ENCODE data around the gene TNPO3.

The TNPO3 gene

DNA sequence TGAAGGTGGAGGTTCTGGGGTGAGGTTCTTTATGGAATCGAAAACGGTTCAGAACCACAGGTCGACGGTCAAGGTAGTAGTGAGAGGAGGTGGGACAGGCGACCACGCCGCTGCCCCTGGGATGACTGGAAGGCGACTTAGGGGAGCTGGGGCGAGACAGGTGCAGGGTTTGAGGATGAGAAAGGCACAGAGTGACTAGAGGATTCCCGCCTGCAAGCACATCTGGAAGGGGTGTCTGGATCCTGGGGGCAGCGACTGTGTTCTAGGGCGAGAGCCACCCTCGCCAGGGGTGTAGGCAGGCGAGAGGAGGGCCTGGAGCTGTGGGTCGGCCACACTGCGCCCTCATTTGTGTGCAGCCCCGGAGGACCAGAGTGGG lies 117.7 kb downstream of the TNPO3 start:
- DNase-seq: no peak

DNA sequence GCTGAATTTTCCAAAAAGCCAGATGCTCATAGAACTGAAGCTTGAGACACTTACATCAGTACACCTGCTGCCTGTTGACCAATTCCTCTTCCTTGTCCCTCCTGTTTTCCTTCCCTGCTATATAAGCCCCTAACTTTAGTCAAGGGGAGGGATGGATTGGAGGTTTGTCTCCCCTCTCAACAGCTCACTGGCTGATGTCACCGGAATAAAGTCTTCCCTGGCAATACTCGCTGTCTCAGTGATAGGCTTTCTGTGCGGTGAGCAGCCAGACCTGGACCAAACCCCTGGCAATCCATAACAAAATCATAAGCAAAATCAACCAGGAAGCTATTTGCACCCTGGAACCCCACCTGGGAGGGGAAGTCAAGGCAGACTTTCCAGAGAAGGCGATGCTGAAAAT lies 118.1 kb downstream of the TNPO3 start:
- no peak for DNase-seq

DNA sequence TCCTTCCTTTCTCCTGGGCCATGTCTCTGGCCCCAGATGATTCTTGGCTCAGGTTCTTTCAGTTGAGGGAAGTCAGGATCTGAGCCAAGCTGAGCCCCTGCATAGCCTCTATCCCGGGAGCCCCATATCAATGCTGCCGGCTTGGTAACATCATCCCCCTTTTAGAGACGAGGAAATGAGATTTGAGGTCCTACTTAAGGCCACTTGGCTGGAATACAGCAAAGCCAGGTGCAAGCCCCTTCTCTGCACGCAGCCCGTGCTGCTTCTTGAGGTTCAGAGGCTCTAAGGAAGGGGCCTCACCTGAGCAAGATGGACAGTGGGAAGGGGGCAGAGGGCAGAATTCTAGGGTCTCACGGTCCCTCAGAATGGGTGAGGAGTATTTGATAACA lies 119.6 kb downstream of the TNPO3 start:
- DNase-seq: no peak

DNA sequence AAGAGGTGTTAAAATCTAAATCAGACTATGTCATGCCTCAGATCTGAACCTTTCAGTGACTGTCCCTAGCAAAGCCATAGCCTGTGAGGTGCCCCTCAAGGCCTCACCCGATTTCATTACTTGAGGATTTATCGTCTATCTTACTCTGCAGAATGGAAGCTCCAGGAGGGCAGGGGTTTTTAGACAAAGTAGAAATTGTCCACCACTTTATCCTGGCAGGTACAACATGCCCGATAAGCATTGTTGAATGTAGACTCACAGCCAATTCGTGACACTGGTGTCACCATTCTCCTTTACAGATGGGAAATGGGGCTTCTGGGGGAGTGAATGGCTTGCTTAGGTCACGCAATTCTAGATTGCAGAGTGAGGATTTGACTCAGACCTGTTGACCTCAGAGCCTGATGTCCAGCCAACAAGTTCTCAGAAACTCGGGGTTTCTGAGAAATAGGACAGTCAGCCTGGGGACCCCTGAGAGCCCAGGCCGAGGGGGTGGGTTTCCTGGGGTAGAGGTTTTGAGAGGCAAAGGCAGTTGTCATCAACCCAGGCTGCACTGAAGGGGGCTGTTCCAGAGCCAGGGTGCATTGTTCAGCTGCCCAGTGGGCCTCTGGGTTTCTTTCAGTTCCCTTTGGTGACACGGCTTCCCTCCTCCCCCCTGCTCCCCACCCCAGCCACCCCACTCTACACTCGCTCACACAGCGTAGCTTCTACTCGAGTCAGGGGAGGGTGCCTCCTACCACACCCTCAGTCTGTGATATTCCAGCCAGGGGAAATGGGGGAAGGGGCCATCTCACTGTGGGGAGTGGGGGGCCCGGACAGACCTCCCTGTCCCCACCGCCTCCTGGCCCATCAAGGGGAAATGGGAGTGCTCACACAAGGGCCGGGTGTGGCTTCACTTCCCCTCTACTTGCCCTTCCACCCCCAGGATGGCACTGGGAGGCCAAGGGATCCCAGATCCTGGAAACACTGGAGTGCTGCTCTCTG lies 120.3 kb downstream of the TNPO3 start:
- no peak for DNase-seq

DNA sequence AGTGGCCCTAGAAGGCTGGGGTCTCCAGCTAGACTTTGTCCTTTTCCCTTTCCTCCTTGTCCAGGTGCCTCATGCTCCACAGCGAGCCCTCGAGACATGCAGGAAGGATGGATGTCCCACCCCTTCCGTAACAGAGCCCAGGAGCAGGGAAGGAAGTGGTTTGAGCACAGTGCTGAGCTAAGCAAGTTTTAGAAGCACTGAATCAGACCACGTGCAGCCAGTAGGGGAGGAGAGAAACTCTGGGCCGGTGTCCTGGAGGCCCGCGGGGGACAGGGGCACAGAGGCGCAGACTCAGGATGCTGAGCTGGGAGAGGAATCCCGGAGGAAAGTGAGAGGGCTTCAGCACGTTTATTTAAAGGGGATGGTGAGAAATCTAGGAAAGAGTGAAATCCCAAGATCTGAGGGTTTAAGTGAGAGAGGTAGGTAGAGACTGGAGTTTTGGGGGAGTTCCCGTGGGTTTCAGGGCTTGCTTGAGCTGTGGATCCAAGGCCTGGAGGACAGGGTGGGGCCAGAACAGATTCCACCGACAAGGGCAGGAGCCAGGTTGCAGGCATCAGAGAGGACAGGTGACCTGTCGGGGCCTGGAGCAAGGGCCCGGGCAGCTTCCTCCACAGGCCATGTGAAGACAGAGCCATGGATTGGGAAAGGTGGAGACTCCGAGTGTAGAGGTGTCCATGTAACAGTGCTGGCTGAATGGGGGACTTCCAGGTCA lies 121.6 kb downstream of the TNPO3 start:
- peak in 3 of 6 experiments; percentile 13 to 29 (median 17) for DNase-seq

DNA sequence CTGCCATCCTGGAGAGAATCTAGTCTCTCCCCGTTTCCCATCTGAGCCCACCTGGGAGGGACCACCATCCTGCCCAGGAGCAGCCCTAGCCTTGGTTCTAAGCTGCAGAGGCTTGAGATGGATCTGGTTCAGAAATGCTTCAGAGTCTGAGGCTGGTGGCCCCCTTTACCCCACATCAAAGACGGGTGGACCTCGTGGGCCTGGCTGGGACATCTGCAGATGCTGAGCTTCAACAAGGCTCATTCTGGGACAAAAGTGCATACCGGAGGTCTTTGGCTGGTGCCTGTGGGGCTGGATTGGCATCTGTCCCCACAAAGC lies 122.1 kb downstream of the TNPO3 start:
- DNase-seq: no peak

DNA sequence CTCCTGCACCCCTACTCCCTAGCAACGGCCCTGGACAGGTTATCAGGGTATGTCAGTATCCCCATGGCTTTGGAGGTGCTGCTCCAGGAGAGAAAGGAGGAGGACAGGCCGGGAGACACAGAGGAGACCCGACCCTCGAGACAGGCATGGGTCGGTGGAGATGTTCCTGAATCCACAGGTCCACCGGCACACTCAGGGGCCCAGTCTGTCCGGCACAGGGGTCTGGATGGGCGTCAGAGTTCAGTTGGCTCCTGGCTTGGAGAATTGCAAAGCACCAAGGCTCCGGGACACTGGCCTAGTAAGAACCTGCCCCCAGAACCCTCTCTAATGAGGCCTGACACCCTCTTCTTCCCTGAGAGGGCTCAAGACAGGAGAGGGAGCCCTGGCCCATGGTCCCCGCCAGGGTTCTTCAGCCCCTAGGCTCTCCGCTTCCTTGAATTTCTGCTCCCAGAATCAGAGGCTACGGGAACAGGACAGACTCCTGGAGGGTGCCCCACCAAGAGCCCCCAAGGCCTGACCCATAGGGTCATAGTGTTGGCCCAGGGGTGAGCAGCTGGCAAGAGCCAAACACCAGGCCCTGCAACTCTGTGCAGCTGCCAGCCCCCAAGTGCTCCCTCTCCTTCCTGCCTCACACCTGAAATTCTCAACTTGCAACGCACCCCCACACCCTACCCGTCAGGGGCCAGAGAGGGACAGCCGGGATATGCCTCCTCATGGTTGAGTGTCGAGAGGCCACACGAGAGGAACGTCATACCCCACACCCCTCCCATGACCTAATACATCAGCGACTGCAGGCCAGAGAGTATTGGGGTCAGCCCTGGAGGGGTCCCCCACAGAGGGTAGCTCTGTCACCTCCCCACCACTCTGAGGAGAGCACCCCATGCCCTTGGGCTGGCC lies 122.7 kb downstream of the TNPO3 start:
- DNase-seq: no peak

DNA sequence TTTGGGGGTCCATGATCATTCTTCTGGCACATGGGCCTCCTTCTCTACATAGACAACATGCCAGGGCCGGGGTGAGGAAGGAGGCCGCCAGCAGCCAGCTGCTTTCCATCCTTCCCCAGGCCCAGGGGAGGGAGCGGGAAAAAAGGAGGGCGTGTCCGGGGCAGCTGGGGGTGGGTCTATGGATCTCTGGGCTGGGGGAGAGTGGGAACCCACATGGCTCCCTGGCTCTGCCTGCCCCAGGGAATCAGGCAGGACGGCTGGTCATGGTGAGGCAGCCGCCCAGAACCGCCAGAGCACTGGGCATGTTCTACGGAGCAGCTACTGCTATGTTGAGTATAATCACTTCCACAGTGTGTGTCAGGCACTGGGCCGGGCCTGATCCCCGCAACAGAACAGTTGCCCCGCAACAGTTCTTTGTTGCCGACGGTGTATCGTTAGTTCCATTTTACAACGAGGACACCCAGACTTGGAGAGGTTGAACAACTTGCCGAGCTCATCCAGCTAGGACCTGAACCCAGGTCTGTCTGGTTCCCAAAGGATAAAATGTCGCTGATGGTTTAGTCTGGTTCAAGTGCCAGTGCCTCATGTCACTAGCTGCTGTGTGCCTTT lies 123.6 kb downstream of the TNPO3 start:
- DNase-seq: no peak

DNA sequence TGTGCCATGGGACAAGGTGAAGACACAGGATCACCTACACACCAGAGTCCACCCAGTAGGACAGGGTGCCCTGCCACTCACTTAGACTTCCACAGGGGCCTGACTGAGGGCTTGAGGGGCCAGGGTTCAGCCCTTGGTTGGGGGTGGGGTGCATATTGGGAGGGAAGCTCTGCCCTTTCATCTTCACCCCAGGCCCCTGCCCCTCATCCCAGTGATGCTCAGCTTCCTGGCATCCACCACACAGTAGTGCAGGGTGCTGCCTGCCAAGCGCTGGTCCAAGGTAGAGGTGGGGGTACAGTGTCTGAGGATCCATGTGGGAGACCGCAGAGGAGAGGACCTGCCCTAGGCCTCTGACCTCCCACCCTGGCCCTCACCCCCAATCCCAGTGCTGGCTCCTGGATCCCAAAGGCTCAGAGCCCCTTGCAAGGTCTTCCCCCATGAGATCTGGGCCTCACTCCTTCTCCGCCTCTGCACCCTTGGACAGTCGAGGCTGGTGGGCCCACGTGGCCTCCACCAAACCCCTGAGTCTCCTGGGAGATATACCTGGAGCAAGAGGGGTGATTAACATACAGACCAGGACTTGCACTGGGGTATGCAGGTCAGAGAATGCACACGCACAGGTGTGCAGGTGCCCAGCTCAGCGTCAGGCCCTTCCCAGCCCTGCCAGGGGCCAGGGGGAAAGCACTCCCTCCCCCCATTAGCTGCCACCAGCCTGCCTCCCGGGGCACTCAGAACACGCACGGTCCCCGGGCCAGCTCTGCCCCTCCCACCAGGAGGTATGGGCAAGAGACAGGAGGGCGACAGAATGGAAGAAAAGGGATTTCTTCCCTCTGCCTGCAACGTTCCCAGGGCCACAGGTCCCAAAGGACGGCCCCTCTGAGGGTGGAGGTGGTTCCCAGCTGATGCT lies 125.8 kb downstream of the TNPO3 start:
- DNase-seq: no peak

DNA sequence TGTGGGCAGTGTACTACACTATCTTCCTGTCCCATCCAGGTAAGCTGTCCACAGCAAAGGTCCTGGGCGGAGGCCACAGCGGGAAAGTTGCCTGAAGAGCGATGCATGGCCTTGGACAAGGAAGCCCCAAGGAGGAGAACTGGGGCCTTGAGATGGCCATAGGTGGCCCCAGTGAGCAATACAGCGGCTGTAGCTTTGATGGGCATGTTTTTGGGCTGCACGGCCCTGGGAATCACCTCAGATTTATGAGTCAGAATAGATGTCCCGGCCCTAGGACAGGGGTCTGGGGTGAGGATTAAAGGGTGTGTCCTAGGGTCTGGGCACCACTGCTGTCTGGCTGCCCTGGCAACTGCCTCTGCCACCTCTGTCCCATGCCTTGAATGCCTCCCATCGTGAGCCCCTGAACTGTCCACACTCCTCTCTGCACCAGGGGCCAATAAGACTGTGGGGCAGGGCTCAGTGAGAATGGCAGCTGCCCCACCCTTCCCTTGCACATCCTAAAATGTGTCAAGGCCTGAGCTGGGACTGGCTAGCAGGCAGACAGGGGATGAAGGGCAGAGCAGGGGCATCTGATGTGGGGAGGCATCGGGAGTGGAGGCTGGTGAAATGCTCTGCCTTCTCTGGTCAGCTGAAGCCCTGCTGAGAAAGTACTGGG lies 126.6 kb downstream of the TNPO3 start:
- no peak for DNase-seq

DNA sequence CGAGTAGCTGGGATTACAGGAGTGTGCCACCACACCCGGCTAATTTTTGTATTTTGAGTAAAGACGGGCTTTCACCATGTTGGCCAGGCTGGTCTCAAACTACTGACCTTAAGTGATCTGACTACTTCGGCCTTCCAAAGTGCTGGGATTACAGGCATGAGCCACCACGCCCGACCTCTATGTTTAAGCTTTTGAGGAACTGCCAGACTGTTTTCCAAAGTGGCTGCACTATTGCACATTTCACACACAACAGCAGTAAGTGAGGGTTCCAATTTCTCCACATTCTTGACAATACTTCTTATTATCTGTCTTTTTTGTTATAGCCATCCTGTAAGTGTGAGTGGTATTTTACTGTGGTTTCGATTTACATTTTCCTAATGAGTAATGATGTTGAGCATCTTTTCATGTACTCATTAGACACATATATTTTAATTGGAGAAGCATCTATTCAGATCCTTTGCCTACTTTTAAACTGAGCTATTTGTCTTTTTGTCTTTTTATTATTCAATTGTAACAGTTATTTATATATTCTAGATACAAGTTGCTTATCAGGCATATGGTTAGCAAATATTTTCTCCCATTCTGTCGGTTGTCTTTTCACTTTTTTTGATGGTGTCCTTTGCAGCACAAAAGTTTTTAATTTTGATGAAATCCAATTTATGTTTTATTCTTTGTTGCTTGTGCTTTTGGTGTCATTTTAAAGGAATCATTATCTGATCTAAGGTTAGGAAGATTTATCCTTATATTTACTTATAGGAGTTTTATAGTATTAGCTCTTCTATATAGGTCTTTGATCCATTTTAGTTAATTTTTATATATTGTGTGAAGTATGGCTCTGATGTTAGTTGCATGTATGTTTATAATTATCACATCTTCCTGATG lies 130.0 kb downstream of the TNPO3 start:
- DNase-seq: no peak

DNA sequence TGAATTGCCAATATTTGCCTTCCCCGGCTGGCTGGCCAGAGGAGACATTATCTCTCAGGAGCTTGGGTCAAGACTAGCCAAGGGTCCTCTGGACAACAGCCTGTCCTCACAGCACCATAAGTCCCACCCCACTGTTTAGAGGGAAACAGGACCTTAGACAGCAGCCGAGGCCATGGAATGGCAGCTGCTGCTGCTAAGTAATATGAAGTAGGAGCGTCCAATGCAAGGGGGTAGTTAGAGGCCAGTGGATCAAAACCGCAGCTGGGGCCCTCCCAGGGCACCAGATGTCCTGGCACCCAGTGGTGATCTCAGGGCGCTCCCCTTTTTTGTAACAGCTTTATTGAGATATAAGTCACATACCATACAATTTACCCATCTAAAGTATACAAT lies 131.5 kb downstream of the TNPO3 start:
- DNase-seq: no peak

DNA sequence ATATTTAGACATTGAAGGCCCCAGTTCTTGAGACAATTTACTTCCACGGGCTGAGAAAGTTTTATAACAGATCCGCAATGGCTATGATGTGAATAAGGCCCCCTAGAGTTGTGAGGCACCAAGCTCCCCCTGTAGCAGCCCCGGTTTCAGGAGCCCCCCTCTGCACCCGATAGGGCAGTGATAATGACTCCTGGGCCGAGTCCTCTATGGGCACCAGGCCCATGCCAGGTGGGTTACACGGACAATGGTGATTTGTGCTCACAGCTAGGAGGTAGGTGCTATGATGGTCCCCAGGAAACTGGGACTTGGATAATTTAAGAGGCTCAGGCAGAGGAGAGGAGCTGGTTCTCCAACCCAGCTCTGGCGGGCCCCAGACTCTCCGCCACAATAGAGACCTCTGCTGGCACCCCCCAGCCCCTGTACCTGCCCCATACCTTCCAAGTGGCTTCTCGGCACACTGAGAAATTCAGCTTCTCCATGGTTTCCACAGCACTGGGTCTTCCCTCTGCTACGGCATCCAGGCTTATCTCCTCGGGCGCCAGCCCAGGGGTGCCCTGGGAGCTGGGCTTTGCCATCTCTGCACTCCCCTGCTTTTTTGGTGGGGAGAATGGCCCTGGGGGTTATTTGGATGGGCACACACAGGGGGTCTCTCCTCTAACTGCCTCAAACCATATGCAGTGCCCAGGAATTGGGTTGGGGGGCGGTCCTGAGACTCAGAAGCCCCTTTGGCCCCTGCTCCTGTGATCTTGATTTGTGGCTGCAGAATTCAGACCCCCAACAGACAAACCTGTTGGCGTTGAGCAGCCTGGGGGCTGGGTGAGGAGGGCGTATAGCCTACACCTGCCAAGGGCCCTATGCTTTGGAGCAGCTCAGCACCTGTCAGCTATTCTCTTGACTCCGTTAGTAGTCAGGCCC lies 132.2 kb downstream of the TNPO3 start:
- DNase-seq: no peak

DNA sequence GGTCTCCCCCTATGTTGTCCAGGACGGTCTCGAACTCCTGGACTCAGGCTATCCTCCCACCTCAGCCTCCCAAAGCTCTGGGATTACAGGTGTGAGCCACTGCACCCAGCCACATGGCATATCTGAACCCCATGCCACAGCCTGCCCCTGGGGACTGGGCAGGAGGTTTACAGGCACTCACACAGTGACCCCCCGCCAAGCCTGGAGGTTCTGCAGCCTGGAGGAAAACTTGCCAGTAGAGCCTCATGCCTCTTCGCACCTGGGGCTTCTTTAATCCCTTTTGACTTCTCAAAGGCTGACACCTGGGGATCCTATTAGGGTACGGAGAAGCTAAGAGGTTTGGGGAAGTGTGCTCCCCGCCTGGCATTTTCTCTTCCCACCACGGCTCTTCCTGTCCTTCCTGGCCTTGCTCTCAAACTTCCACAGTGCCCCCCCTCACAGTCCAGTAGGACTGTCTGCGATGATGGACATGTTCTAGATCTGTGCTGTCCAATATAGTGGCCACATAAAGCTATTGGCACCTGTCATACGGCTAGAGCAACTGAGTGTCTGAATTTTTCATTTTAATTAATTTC lies 133.0 kb downstream of the TNPO3 start:
- no peak for DNase-seq

DNA sequence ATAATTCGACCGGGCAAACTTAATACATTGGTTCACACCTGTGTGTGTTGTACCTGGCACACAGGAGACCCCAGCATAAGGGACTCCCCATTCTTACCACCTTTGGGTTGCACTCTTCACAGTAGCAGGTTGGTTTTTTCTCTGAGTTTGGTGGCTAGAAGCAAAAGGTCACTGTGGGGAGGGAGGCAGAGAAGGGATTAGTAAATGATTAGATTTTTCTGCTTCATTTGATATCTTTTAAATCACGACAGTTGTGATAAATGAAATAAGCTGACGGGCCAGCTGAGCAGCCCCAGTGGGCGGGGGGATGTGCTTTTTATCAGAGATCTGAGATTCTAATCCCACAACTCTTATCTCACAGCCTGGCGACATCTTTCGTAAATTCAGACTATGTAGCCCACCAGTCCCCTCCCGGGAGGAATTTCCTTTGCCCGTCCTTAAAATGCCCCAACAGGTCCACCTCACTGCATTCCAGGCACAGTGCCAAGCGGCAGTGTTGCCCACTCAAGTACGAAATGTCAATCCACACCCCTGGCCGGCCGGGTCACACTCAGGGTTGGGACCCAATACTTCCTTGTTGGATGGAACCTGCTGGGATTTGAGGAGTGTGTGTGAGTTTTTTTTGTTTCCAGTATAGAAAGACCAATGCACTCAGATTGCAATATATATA lies 133.9 kb downstream of the TNPO3 start:
- DNase-seq: no peak

DNA sequence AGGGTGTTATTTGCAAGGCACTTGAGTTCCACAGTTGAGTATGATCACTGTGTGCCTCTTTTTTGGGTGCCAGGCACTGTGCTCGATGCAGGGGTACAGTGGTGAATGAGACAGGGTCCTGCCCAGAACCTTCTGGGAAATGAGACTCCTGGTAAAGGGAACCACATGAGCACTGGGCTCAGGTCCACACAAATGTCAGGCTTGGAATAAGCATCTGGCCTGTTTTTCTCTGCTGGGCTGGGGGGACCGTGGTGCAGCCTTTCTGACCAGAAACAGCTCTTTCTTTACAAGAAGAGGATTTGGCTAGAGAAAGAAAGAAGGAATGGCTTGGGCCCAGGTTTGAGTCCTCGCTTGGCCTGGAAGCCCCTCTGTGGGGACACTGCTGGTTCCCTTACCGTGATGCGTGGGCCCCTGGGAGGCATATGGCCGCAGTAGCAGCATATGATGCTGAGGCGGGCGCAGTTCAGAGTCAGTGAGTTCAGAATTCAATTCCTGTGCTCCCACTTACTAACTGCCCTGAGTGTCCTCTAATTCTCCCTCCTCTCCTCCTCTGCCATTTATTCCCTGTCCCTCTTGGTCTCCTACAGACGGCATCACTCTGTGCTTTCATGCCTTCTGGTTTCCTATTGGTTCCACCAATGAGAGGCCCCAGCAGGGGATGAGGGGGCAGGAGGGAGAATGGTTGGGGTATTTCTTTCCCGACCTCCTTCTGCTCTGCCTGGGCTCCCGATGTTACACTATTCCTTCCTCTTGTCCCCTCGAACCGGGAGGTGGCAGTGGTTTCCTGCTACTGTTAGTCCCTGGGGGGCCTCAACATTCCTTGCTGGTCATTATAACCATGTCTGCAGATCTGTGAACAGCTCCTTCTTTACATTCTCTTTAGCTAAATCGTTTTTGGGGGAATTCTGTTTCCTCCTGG lies 134.8 kb downstream of the TNPO3 start:
- no peak for DNase-seq

DNA sequence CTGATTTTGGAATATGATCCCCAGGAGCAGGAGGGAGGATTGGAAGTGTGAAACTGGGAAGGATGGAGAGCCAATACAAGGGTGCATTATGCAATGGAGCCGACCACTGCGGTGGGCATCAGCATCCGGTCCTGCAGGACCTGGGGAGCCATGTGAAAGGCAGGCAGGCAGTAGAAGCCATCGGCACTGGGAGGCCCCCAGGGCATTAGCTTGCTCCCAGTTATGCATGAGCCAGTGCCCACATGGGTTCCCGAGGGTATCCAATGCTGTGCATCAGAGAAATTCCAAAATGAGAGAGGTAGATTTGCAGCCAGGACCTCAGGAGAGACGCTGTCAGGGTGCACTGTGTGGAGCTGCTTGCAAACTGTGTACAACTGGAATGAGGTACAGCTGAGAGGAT lies 135.7 kb downstream of the TNPO3 start:
- no peak for DNase-seq
